Mesothelial cell of epicardium (in vitro differentiated cells): ENCODE data around the gene ITPRID2. TPM values are rescaled to one million over a fixed set of nuclear protein-coding genes. Genes with fewer than 3 reads are reported as not detected.

Source experiments
- DNase-seq, 2 experiments: peaks; one replicate each; pipeline ENCODE4 v3.0.0; 2021; ENCODE audit warnings: low spot score in 2 of 2; ENCODE audit not compliant: unreplicated experiment in 2 of 2
- H3K27ac Mint-ChIP-seq: 2 replicates; pipeline ENCODE4 v1.8.0; 2021; ENCODE audit warnings: mixed read lengths
- H3K27me3 Mint-ChIP-seq: 2 replicates; pipeline ENCODE4 v1.8.0; 2021; ENCODE audit warnings: low read depth, mixed read lengths
- H3K36me3 Mint-ChIP-seq: 2 replicates; pipeline ENCODE4 v1.8.0; 2021; ENCODE audit warnings: mixed read lengths
- H3K4me1 Mint-ChIP-seq: 2 replicates; pipeline ENCODE4 v1.8.0; 2021; ENCODE audit warnings: mixed read lengths
- H3K4me3 Mint-ChIP-seq: 2 replicates; pipeline ENCODE4 v1.8.0; 2021; ENCODE audit warnings: mild to moderate bottlenecking, moderate library complexity, mixed read lengths
- H3K9me3 Mint-ChIP-seq: 2 replicates; pipeline ENCODE4 v1.8.0; 2021; ENCODE audit warnings: mixed read lengths
- total RNA-seq: library from RNA; stranded (reverse); gene quantifications from 3 replicates; pipeline ENCODE4 v1.2.1, GENCODE V29; 2021
- TF ChIP-seq, protein P1 (sequence below): fragments of 200-600 bp; sonication (generic); IDR thresholded peaks from one replicate; pipeline ENCODE4 v1.5.0; 2021; ENCODE audit warnings: antibody characterized with exemption; ENCODE audit not compliant: unreplicated experiment

The ITPRID2 gene
- total RNA-seq, 1 donor from 2014 or later = 72.3 TPM

DNA sequence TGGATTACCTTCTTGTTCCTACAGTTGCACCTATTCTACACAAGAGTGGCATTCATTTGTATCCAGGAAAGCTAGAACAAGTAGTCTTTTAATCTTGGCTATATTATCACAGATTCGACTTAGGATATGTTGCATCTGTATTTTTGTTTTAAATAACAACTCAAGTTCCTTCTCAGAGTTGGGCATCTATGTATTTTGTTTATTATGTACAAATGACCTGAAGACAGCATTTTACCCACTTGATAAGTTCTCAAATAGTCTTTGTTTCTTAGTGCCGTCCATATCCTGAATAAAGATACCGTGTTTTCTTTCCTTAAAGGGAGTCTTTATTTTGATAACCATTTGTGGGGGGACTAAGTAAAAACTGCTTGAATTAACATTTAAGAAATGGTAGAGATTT lies 2.9 kb downstream of the ITPRID2 start:
- Mint-ChIP-seq H3K27ac (no peak overlapping the region), H3K36me3 (peaks cover 13% of the 10 kb centered on the region), H3K4me3 (peak overlapping the region; percentile 42), H3K27me3 (peaks cover 3% of the 10 kb centered on the region), H3K4me1 (peaks cover 33% of the 10 kb centered on the region), H3K9me3 (no peaks in the 10 kb centered on the region)
- no peak for DNase-seq
- TF ChIP-seq, protein P1, sequence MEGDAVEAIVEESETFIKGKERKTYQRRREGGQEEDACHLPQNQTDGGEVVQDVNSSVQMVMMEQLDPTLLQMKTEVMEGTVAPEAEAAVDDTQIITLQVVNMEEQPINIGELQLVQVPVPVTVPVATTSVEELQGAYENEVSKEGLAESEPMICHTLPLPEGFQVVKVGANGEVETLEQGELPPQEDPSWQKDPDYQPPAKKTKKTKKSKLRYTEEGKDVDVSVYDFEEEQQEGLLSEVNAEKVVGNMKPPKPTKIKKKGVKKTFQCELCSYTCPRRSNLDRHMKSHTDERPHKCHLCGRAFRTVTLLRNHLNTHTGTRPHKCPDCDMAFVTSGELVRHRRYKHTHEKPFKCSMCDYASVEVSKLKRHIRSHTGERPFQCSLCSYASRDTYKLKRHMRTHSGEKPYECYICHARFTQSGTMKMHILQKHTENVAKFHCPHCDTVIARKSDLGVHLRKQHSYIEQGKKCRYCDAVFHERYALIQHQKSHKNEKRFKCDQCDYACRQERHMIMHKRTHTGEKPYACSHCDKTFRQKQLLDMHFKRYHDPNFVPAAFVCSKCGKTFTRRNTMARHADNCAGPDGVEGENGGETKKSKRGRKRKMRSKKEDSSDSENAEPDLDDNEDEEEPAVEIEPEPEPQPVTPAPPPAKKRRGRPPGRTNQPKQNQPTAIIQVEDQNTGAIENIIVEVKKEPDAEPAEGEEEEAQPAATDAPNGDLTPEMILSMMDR = no peak

DNA sequence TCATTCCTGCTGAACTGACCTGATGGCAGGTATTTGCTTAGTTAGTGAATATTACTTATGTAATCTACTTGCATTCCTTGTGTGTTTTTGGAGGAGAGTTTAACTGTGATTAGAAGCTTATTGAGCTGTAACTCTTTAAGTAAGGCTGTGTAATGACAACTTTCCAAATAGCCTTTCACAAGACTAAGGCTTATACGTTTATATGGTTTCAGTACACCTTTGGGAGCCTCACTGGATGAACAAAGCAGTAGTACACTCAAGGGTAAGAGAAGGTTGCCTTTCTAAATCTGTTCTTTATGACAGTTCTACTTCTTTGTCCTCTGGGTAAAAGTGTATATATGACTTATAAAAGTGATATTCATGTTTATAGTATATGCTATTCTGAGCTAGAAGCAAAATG lies 4.3 kb downstream of the ITPRID2 start:
- peaks cover 33% of the 10 kb centered on the region for H3K4me1 Mint-ChIP-seq
- H3K36me3 Mint-ChIP-seq = peaks cover 20% of the 10 kb centered on the region
- no peak for DNase-seq
- H3K9me3 Mint-ChIP-seq = no peaks in the 10 kb centered on the region
- H3K4me3 Mint-ChIP-seq = no peak overlapping the region
- TF ChIP-seq, protein P1 = no peak
- H3K27ac Mint-ChIP-seq = no peak overlapping the region
- no peaks in the 10 kb centered on the region for H3K27me3 Mint-ChIP-seq

DNA sequence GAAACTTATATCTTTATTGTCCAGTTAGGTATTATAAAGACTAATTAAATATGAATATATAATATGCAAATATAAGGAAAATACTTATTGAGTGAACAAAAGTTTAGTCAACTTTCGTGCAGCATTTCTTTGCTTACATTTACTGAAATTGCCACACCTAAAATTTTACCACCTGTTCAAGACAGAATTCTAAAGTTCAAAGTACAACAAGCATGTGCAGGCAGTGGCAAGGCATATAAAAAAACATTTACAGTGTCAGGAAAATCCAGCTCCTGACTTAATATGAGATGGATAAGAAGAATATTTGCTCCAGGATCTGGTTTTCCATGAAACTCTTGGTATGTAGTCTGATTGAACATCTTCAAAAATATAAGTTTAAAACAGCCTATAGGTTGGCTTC lies 4.8 kb downstream of the ITPRID2 start:
- Mint-ChIP-seq H3K9me3 (no peaks in the 10 kb centered on the region), H3K4me1 (peaks cover 30% of the 10 kb centered on the region), H3K27ac (no peak overlapping the region), H3K27me3 (no peaks in the 10 kb centered on the region), H3K4me3 (no peak overlapping the region), H3K36me3 (peaks cover 22% of the 10 kb centered on the region)
- DNase-seq = no peak
- TF ChIP-seq, protein P1 = no peak

DNA sequence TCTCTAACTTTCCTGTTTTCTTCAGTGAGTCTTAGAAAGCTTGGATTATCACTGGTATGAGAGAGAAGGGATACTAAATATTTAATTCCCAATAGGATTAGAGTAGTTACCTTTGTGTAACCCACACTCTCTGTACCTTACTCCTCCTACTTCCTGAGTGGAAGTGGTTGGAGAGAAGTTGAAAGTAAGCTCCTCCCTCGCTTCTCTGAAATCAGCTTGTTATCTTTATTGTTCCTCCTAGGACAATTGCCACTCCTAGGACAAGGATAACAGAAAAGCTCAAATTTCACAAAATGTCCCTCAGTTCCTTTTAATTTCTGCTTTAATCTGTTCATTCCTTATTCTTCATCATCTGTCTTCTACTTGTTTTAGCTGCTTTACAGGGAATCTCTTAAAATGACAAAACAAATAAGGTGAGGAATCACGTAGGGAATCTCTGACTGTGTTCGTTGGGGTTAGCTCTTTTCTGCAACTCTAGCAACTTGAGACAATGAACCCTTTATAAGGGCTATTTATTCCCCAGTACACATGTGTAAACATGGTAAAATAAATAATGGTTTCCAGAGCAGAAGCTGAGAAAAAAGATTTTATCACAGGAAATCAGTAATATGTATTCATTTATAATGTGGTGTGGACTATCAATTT lies 8.6 kb downstream of the ITPRID2 start:
- Mint-ChIP-seq H3K27me3 (no peaks in the 10 kb centered on the region), H3K36me3 (peaks cover 42% of the 10 kb centered on the region), H3K9me3 (no peaks in the 10 kb centered on the region), H3K27ac (no peak overlapping the region), H3K4me1 (peaks cover 13% of the 10 kb centered on the region), H3K4me3 (no peak overlapping the region)
- no peak for DNase-seq
- TF ChIP-seq, protein P1 = no peak

DNA sequence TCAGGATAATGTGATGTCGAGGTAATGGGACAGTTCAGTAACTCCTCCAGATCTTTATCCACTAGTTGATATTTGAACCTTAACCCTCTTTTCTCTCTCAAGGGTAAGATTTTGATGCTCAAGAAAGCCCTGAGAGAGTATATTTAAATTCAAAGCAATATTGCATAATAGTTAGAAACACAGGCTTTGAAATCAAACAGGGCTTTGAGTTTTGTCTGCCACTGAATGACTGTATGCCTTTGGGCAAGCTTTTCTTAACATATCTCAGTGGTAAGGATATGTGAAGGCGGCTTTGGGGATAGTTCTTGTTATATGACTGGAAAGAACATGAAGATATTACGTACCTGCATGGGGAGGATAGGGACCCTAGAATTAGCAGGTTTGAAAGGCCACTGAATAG lies 11.1 kb downstream of the ITPRID2 start:
- H3K27me3 Mint-ChIP-seq = no peaks in the 10 kb centered on the region
- no peak overlapping the region for H3K4me3 Mint-ChIP-seq
- peaks cover 43% of the 10 kb centered on the region for H3K36me3 Mint-ChIP-seq
- H3K4me1 Mint-ChIP-seq = peaks cover 2% of the 10 kb centered on the region
- H3K27ac Mint-ChIP-seq = no peak overlapping the region
- DNase-seq = no peak
- H3K9me3 Mint-ChIP-seq = no peaks in the 10 kb centered on the region
- TF ChIP-seq, protein P1 = no peak
